BJ (cell line): ENCODE results near the gene ARHGAP25. TPM values are rescaled to one million over a fixed set of nuclear protein-coding genes. Genes with fewer than 3 reads are reported as not detected.

Source experiments
- CTCF ChIA-PET: fragments of 350-600 bp; formaldehyde crosslinking; extraction: SDS; loops from one replicate; lab custom pipeline; 2021; ENCODE audit warnings: antibody characterized with exemption, inconsistent platforms; lab: Yijun Ruan, JAX
- POLR2A ChIA-PET: fragments of 300-600 bp; sonication (Branson Sonifier 250); formaldehyde crosslinking; extraction: SDS; loops from one replicate; lab custom pipeline; 2021; ENCODE audit warnings: antibody characterized with exemption; lab: Charles Lee
- DNase-seq: peaks from one replicate; pipeline ENCODE4 v3.0.0-alpha.2; 2011; ENCODE audit warnings: low read depth
- H3K27me3 ChIP-seq: 2 replicates; pipeline ENCODE4 v1.6.0; 2011; ENCODE audit warnings: low read length; ENCODE audit not compliant: control insufficient read depth, insufficient read depth
- H3K36me3 ChIP-seq: 2 replicates; pipeline ENCODE4 v1.5.1; 2011; ENCODE audit warnings: low read length; ENCODE audit not compliant: control insufficient read depth, insufficient read depth
- H3K4me3 ChIP-seq: 2 replicates; pipeline ENCODE4 v1.5.1; 2011; ENCODE audit warnings: low read depth, mild to moderate bottlenecking, control low read depth, low read length
- polyA plus RNA-seq: library from polyadenylated mRNA; depleted of rRNA; stranded (reverse); fragments of >200 nt; gene quantifications from 2 replicates; pipeline ENCODE4 v1.2.3, GENCODE V29; 2011
- TF ChIP-seq, protein P1 (sequence below): IDR thresholded peaks from 2 replicates; pipeline ENCODE4 v1.5.1; 2011; ENCODE audit warnings: low read depth, mild to moderate bottlenecking, control low read depth, inconsistent platforms, low read length, moderate library complexity; ENCODE audit not compliant: insufficient read depth

Gene ARHGAP25
- polyA plus RNA-seq, 1 experiment = not detected

DNA sequence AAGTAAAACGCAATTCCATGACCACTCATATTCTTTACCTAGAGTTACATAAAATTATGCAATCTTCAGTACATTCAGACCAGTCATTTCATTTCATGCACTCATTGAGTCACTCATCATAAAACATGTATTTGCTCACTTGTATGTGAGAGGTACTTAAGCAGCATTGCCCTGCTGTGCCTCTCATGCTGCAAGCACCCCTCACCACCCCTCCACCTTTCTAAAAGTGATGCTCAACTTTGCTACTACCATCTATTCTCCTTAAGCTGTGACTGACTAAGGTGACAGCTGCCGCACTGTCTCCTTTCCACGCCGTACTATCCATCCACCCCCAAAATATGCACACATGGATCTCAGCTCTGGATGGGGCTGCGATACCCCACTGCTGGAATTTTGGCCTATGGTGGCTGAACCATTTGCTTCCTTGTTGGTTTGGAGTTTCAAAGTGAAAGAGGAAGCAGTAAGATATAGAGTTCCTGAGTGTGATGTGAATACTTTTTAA is 7.2 kb downstream of the ARHGAP25 start:
- Histone ChIP-seq H3K27me3 (no peaks in the 10 kb centered on the region), H3K36me3 (no peaks in the 10 kb centered on the region), H3K4me3 (no peak overlapping the region)
- DNase-seq = no peak
- TF ChIP-seq, protein P1, sequence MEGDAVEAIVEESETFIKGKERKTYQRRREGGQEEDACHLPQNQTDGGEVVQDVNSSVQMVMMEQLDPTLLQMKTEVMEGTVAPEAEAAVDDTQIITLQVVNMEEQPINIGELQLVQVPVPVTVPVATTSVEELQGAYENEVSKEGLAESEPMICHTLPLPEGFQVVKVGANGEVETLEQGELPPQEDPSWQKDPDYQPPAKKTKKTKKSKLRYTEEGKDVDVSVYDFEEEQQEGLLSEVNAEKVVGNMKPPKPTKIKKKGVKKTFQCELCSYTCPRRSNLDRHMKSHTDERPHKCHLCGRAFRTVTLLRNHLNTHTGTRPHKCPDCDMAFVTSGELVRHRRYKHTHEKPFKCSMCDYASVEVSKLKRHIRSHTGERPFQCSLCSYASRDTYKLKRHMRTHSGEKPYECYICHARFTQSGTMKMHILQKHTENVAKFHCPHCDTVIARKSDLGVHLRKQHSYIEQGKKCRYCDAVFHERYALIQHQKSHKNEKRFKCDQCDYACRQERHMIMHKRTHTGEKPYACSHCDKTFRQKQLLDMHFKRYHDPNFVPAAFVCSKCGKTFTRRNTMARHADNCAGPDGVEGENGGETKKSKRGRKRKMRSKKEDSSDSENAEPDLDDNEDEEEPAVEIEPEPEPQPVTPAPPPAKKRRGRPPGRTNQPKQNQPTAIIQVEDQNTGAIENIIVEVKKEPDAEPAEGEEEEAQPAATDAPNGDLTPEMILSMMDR = no peak
- ChIA-PET CTCF (interaction anchor here (0.6 to 4.6 kb wide), 8 partner anchors 10 to 279 kb away, joined by 3 to 29 read pairs (median 5); no protein-coding TSS in a partner anchor), POLR2A (no interaction called here)

GRCh38 chr2:68742626-68743415 is 8.2 kb downstream of the ARHGAP25 start:
- ChIA-PET CTCF (interaction anchor here (0.6 to 4.6 kb wide), 7 partner anchors 9 to 280 kb away, joined by 3 to 29 read pairs (median 6); no protein-coding TSS in a partner anchor), POLR2A (no interaction called here)
- Histone ChIP-seq H3K4me3 (no peak overlapping the region), H3K36me3 (no peaks in the 10 kb centered on the region), H3K27me3 (no peaks in the 10 kb centered on the region)
- TF ChIP-seq, protein P1 = no peak
- DNase-seq = no peak

DNA sequence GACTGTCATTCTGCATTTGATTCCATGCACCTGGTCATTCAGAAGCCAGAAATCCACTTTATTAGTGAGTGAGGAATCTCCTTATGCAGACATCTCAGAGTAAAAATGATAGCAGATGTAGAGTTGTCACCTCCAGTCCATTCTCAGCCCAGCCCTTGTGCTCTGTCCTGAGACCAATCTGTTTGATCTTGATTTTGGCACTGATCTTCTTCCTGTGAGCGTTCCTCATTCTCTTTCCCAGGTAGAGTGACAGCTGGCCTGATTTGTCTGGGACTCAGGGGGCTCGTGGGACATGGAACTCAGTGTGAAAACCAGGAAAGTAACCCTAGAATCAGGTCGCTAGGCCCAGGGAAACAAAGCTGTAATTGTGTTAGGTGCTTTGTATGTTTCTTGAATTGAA is 8.9 kb downstream of the ARHGAP25 start:
- POLR2A ChIA-PET = no interaction called here
- DNase-seq = no peak
- TF ChIP-seq, protein P1 = no peak
- CTCF ChIA-PET = interaction anchor here (0.5 to 3.6 kb wide), 6 partner anchors 9 to 844 kb away, joined by 3 to 16 read pairs (median 5); partner anchors contain the start of gene ARHGAP25
- H3K4me3 ChIP-seq = no peak overlapping the region
- H3K27me3 ChIP-seq = peaks cover 1% of the 10 kb centered on the region; the same call in 1 of the 2 replicates
- H3K36me3 ChIP-seq = no peaks in the 10 kb centered on the region

DNA sequence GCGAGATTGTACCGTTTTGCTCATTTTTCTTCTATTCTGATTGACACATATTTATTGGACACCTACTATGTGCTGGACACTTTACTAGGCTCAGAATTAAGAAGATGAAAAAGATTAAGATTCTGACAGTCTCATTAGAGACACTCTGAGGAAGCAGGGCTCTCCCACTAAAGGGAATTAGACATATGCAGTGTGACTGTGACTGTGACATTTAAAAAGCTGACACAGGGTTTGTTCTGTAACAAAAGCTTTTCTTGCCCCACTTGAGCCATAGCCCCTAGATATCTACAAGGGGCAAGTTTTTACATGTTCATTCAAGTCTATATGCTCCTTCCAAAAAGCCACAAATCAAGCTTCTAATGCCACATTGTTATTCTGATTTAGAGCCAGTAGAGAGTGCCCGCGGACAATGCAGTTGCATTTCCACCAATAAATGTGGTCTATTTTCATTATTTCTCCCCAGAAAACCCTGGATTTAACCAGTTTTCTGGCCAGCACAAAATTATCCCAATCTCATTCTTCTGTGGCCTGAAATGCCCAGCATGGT is 9.8 kb downstream of the ARHGAP25 start:
- POLR2A ChIA-PET = no interaction called here

More for the DNA sequence above, 9.8 kb downstream of the ARHGAP25 start:
- TF ChIP-seq, protein P1 = no peak
- DNase-seq = no peak
- CTCF ChIA-PET = interaction anchor here (0.5 to 2.0 kb wide), 4 partner anchors 10 to 843 kb away, joined by 3 to 6 read pairs (median 4); partner anchors contain the start of gene ARHGAP25
- Histone ChIP-seq H3K36me3 (no peaks in the 10 kb centered on the region), H3K4me3 (no peak overlapping the region), H3K27me3 (peaks cover 2% of the 10 kb centered on the region; the same call in 1 of the 2 replicates)
